Activated naive CD4-positive, alpha-beta T cell treated with anti-CD3 and anti-CD28 coated beads for 36 hours (primary cell): ENCODE results near the gene TMEM150C. TPM values are rescaled to one million over a fixed set of nuclear protein-coding genes. Genes with fewer than 3 reads are reported as not detected.

Source experiments
- CTCF ChIA-PET: fragments of 350-600 bp; sonication (Branson Sonifier 250); formaldehyde crosslinking; loops from one replicate; lab custom pipeline; 2021; ENCODE audit warnings: antibody characterized with exemption; lab: Charles Lee
- DNase-seq: peaks from one replicate; pipeline ENCODE4 v3.0.0-alpha.2; 2020
- H3K27ac Mint-ChIP-seq: one replicate; pipeline ENCODE4 v1.8.0; 2021; ENCODE audit warnings: mild to moderate bottlenecking, mixed read lengths
- H3K27me3 Mint-ChIP-seq: one replicate; pipeline ENCODE4 v1.8.0; 2021; ENCODE audit warnings: low read depth, mixed read lengths
- H3K36me3 Mint-ChIP-seq: one replicate; pipeline ENCODE4 v1.8.0; 2021; ENCODE audit warnings: low read depth, mixed read lengths
- H3K4me1 Mint-ChIP-seq: one replicate; pipeline ENCODE4 v1.8.0; 2021; ENCODE audit warnings: low read depth, mixed read lengths
- H3K4me3 Mint-ChIP-seq: one replicate; pipeline ENCODE4 v1.8.0; 2021; ENCODE audit warnings: mild to moderate bottlenecking, moderate library complexity, mixed read lengths
- H3K9me3 Mint-ChIP-seq: one replicate; pipeline ENCODE4 v1.8.0; 2021; ENCODE audit warnings: mixed read lengths
- intact Hi-C: fragments of 100-400 bp; cut with micrococcal nuclease; formaldehyde crosslinking; loops from one replicate; pipeline ENCODE4 v1.15.1; 2023
- total RNA-seq, 2 experiments: library from RNA; stranded (reverse); gene quantifications; one replicate each; pipeline ENCODE4 v1.2.3, GENCODE V29; 2021

The TMEM150C gene
- total RNA-seq, 2 experiments from 2014 or later, result not detected

- CTCF ChIA-PET, result interaction anchor here (1.0 to 4.1 kb wide), 5 partner anchors 10 to 278 kb away, joined by 3 to 28 read pairs (median 5); no protein-coding TSS in a partner anchor
- Mint-ChIP-seq H3K27me3 (no peaks in the 10 kb centered on the region), H3K36me3 (peaks cover 12% of the 10 kb centered on the region), H3K9me3 (no peaks in the 10 kb centered on the region), H3K4me3 (no peak overlapping the region), H3K27ac (no peak overlapping the region), H3K4me1 (peaks cover 2% of the 10 kb centered on the region)
- no peak for DNase-seq
- intact Hi-C loops, result loop anchor here (1.0 to 5.0 kb wide), 5 partner anchors 138 to 821 kb away; partner anchors contain the start of genes COPS4 and SCD5
Measured at GRCh38 chr4:82461710-82462109, 100.1 kb downstream of the TMEM150C start.

DNA sequence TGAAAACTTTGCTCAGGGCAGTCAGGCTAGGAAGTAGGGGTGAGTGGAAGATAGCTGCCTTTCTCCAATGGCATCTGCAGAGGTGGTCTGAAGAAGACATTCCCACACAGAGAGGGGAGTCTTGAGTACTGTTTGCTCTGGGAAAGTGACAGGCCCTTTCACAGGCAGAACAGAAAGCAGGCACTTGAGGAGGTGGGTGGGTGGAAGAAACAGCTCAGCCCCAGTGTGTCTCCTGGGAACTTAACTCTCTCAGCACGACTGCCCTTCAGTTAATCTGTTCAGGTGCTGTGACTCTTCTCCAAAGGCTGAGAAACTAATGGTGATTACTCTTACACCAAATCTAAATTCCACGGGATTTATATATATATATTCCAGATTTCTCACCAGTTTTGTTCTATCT lies 103.1 kb downstream of the TMEM150C start:
- Mint-ChIP-seq H3K9me3 (no peaks in the 10 kb centered on the region), H3K27ac (no peak overlapping the region), H3K36me3 (peaks cover 21% of the 10 kb centered on the region), H3K4me3 (no peak overlapping the region), H3K4me1 (peaks cover 5% of the 10 kb centered on the region), H3K27me3 (no peaks in the 10 kb centered on the region)
- no peak for DNase-seq
- intact Hi-C loops, result no loop called here
- CTCF ChIA-PET, result interaction anchor here (0.6 to 4.1 kb wide), 2 partner anchors 10 to 280 kb away, joined by 3 to 28 read pairs; no protein-coding TSS in a partner anchor

DNA sequence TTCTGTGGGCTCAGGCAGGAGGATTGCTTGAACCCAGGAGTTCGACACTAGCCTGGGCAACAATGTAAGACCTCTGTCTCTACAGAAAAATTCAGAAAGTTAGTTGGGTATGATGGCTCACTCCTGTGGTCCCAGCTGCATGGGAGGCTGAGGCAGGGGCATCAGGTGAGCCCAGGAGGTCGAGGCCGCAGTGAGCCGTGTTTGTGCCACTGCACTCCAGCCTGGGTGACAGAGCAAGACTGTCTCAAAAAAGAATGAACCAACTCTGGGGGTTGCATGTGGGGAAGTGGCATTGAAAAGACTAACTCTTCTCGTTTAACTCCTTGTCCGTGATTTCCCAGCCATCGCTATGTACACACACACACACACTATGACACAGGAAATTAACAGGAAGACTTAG lies 104.5 kb downstream of the TMEM150C start:
- no peak overlapping the region for H3K27ac Mint-ChIP-seq

DNA sequence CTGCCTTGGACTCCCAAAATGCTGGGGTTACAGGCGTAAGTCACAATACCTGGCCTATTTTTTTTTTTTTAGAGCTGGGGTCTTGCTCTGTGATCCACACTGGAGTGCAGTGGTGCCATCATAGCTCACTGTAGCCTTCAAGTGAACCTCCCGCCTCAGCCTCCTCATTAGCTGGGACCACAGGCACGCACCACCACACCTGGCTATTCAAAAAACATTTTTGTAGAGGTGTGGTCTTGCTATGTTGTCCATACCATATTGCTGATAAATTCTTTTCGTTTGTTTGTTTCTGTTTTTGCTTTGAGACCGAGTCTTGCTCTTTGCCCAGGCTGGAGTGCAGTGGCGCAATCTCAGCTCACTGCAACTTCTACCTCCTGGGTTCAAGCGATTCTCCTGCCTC lies 109.8 kb downstream of the TMEM150C start:
- intact Hi-C loops, result loop anchor here (2.0 kb wide), 1 partner anchor 13 kb away; no protein-coding TSS in a partner anchor
- H3K27me3 Mint-ChIP-seq, result no peaks in the 10 kb centered on the region
- CTCF ChIA-PET, result interaction anchor here (1.0 to 1.9 kb wide), 3 partner anchors 10 to 20 kb away, joined by 4 to 5 read pairs (median 5); no protein-coding TSS in a partner anchor
- H3K36me3 Mint-ChIP-seq, result peaks cover 45% of the 10 kb centered on the region
- peak overlapping the region; percentile 36 for H3K27ac Mint-ChIP-seq
- no peaks in the 10 kb centered on the region for H3K9me3 Mint-ChIP-seq
- no peak for DNase-seq
- peaks cover 15% of the 10 kb centered on the region for H3K4me1 Mint-ChIP-seq
- H3K4me3 Mint-ChIP-seq, result no peak overlapping the region

More for the DNA sequence above, 104.5 kb downstream of the TMEM150C start:
- CTCF ChIA-PET, result no interaction called here
- no peak for DNase-seq
- Mint-ChIP-seq H3K4me1 (peaks cover 4% of the 10 kb centered on the region), H3K36me3 (peaks cover 17% of the 10 kb centered on the region), H3K9me3 (no peaks in the 10 kb centered on the region), H3K4me3 (no peak overlapping the region), H3K27me3 (no peaks in the 10 kb centered on the region)
- intact Hi-C loops, result no loop called here

DNA sequence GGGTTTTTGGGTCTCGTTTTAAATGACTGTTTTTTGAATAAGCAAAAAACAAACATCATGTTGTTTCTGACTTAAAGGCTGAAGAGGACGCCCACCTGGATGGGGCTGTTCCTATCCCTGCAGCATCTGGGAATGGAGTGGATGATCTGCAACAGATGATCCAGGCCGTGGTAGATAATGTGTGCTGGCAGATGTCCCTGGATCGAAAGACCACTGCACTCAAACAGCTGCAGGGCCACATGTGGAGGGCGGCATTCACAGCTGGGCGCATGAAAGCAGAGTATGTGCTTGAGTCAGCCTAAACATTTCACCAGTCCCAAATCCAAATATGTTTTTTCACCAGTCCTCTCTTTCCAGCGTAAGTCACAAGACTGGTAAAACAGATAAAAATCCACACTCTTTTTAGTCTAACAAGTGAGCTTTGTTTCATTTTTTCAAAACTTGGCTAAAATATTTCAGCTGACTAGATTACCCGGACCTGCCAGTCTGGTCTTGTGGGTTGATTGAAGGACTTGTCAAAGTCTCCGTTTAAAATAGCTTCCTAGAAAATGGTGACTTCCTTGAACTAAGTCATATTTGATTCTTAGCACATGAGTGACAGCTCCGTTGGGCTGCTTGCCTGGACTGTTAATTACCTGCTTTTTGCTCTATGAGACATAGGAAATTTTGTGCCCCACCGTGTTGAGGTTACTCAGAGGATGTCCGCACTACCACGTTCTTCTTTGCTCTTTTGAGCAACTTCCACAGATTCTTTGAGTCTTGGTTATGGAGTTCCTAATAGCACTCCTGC lies 110.6 kb downstream of the TMEM150C start:
- DNase-seq, result no peak
- intact Hi-C loops, result no loop called here
- CTCF ChIA-PET, result interaction anchor here (1.0 to 1.9 kb wide), 4 partner anchors 11 to 290 kb away, joined by 4 to 5 read pairs (median 5); no protein-coding TSS in a partner anchor
- Mint-ChIP-seq H3K4me3 (no peak overlapping the region), H3K4me1 (peaks cover 15% of the 10 kb centered on the region), H3K27me3 (no peaks in the 10 kb centered on the region), H3K9me3 (no peaks in the 10 kb centered on the region), H3K36me3 (peaks cover 38% of the 10 kb centered on the region), H3K27ac (peak overlapping the region; percentile 46)

GRCh38 chr4:82447886-82448285 lies 113.9 kb downstream of the TMEM150C start:
- CTCF ChIA-PET, result interaction anchor here (1.1 kb wide), 1 partner anchor 218 kb away, joined by 6 read pairs; no protein-coding TSS in a partner anchor

DNA sequence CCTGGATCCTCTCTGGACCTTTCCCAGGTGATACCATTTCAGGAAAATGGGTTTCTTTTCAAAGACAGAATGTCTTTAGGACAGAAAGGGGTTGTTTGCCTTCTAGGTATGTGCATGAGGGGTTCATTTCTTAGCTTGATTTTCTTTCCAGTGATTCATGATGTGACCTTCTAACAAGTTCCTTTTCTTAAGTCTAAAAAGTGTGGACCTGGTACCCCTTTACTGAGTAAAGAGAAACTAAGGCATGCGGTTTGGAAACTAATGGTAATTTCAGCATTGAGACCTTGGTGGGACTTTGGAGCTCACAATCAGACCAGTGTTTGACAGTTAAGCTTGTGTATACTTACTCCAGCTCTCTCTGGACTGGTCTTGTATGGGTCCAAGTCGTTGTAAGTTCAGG lies 122.7 kb downstream of the TMEM150C start:
- H3K27ac Mint-ChIP-seq, result peak overlapping the region; percentile 71
- H3K4me3 Mint-ChIP-seq, result no peak overlapping the region
- H3K4me1 Mint-ChIP-seq, result peaks cover 78% of the 10 kb centered on the region

More at GRCh38 chr4:82447886-82448285, 113.9 kb downstream of the TMEM150C start:
- intact Hi-C loops, result no loop called here
- no peaks in the 10 kb centered on the region for H3K27me3 Mint-ChIP-seq
- H3K4me3 Mint-ChIP-seq, result no peak overlapping the region
- peaks cover 32% of the 10 kb centered on the region for H3K36me3 Mint-ChIP-seq
- H3K27ac Mint-ChIP-seq, result no peak overlapping the region
- H3K9me3 Mint-ChIP-seq, result no peaks in the 10 kb centered on the region
- H3K4me1 Mint-ChIP-seq, result peaks cover 15% of the 10 kb centered on the region
- no peak for DNase-seq

GRCh38 chr4:82437285-82438005 lies 124.3 kb downstream of the TMEM150C start:
- Mint-ChIP-seq H3K27me3 (no peaks in the 10 kb centered on the region), H3K36me3 (peaks cover 36% of the 10 kb centered on the region), H3K4me3 (no peak overlapping the region), H3K4me1 (peaks cover 90% of the 10 kb centered on the region), H3K9me3 (no peaks in the 10 kb centered on the region), H3K27ac (peak overlapping the region; percentile 57)
- intact Hi-C loops, result loop anchor here (2.0 to 10.0 kb wide), 3 partner anchors 15 to 783 kb away; no protein-coding TSS in a partner anchor
- CTCF ChIA-PET, result interaction anchor here (1.4 to 2.4 kb wide), 2 partner anchors 8 to 169 kb away, joined by 3 to 7 read pairs; no protein-coding TSS in a partner anchor
- no peak for DNase-seq

More for the DNA sequence above, 122.7 kb downstream of the TMEM150C start:
- H3K9me3 Mint-ChIP-seq, result no peaks in the 10 kb centered on the region
- H3K36me3 Mint-ChIP-seq, result peaks cover 28% of the 10 kb centered on the region
- no peak for DNase-seq
- intact Hi-C loops, result loop anchor here (2.0 to 10.0 kb wide), 3 partner anchors 14 to 784 kb away; no protein-coding TSS in a partner anchor
- H3K27me3 Mint-ChIP-seq, result no peaks in the 10 kb centered on the region
- CTCF ChIA-PET, result interaction anchor here (2.1 to 2.4 kb wide), 2 partner anchors 10 to 13 kb away, joined by 5 to 7 read pairs; no protein-coding TSS in a partner anchor

DNA sequence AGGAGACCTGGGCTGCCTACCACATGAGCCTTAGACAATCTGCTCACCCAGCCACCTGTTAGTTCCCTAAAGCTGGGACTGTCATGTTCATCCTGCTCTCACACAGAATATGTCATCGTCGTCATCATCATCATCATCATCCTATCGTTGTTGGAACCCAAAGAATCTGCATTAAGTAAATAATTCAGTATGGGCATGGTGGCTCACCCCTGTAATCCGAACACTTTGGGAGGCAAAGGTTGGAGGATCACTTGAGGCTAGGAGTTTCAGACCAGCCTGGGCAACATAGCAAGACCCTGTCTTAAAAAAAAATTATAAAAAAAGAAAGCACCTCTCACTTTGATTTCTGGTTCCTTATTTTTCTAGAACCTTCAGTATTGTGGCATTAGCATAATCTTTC lies 125.0 kb downstream of the TMEM150C start:
- Mint-ChIP-seq H3K4me1 (peaks cover 93% of the 10 kb centered on the region), H3K27ac (no peak overlapping the region), H3K27me3 (no peaks in the 10 kb centered on the region), H3K36me3 (peaks cover 38% of the 10 kb centered on the region), H3K9me3 (no peaks in the 10 kb centered on the region), H3K4me3 (no peak overlapping the region)
- DNase-seq, result no peak
- intact Hi-C loops, result loop anchor here (10.0 kb wide), 2 partner anchors 778 to 782 kb away; no protein-coding TSS in a partner anchor
- CTCF ChIA-PET, result interaction anchor here (0.6 to 2.4 kb wide), 2 partner anchors 8 to 366 kb away, joined by 4 to 7 read pairs; no protein-coding TSS in a partner anchor

DNA sequence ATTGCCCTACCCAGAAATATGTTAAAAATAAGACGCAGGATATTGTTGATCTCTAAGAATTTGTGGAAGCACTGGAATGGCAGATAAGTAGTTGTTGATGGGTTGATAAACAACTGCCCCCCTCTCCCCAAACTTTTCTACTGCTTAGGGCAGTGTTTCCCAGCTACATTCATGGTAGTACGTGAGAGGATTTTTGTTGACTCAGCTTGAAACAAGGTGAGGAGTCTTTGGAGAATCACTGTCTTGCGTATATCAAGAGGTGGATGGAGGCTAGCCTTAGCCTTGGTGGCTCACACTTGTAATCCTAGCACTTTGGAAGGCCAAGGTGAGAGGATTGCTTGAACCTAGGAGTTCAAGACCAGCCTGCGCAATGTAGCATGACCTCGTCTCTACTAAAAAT lies 125.7 kb downstream of the TMEM150C start:
- H3K36me3 Mint-ChIP-seq, result peaks cover 40% of the 10 kb centered on the region

DNA sequence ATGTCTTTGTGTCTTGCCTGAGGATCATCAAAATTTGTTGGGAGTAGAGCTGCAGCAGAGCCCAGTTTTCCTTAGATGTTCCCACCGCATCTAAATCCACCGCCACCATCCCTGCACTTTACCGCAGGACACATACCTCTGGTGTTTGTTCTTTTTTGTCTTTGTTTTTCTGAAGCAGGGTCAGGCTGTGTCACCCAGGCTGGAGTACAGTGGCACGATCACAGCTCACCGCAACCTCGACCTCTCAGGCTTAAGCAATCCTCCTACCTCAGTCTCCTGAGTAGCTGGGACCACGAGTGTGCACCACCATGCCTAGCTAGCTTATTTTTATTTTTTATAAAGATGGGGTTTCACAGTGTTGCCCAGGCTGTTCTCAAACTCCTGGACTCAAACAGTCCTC lies 126.8 kb downstream of the TMEM150C start:
- CTCF ChIA-PET, result interaction anchor here (0.6 to 0.7 kb wide), 2 partner anchors 304 to 431 kb away, joined by 3 to 5 read pairs; no protein-coding TSS in a partner anchor
- Mint-ChIP-seq H3K4me3 (no peak overlapping the region), H3K9me3 (no peaks in the 10 kb centered on the region), H3K4me1 (peaks cover 81% of the 10 kb centered on the region), H3K27me3 (no peaks in the 10 kb centered on the region), H3K27ac (no peak overlapping the region), H3K36me3 (peaks cover 40% of the 10 kb centered on the region)
- intact Hi-C loops, result loop anchor here (5.0 to 10.0 kb wide), 3 partner anchors 780 to 963 kb away; partner anchors contain the start of gene RASGEF1B
- no peak for DNase-seq

More for the DNA sequence above, 125.7 kb downstream of the TMEM150C start:
- H3K4me3 Mint-ChIP-seq, result no peak overlapping the region
- H3K4me1 Mint-ChIP-seq, result peaks cover 93% of the 10 kb centered on the region
- intact Hi-C loops, result loop anchor here (10.0 kb wide), 2 partner anchors 779 to 781 kb away; no protein-coding TSS in a partner anchor
- H3K27ac Mint-ChIP-seq, result peak overlapping the region; percentile 28
- CTCF ChIA-PET, result interaction anchor here (0.6 kb wide), 2 partner anchors 159 to 366 kb away, joined by 3 to 4 read pairs; no protein-coding TSS in a partner anchor
- no peaks in the 10 kb centered on the region for H3K27me3 Mint-ChIP-seq
- DNase-seq, result no peak
- H3K9me3 Mint-ChIP-seq, result no peaks in the 10 kb centered on the region
